NCI-H2196 (cell line): ENCODE results near the gene NXPE3.
A peak's percentile ranks its signal among the peaks of the same experiment; 100 is the strongest.

ENCODE experiments used
- DNase-seq: peaks from one replicate; lab custom pipeline; 2025; ENCODE audit not compliant: unreplicated experiment; lab: John Stamatoyannopoulos, UW

Gene NXPE3

DNA sequence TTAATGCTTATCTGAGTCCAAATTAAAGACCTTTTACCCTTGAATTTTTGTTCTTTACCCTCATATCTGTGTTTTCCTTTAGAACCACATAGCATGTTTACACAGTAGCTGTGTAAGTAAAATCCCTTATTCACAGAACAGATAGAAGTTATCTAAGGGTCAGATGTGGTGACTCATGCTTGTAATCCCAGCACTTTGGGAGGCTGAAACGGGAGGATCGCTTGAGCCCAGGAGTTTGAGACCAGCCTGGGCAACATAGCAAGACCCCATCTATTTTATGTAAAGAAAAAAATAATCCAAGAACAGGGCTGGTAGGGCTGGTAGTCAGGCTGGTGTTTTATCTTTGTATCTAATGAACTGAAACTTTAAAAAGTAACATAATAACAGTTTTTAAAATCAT is 23.2 kb downstream of the NXPE3 start:
- DNase-seq = no peak

DNA sequence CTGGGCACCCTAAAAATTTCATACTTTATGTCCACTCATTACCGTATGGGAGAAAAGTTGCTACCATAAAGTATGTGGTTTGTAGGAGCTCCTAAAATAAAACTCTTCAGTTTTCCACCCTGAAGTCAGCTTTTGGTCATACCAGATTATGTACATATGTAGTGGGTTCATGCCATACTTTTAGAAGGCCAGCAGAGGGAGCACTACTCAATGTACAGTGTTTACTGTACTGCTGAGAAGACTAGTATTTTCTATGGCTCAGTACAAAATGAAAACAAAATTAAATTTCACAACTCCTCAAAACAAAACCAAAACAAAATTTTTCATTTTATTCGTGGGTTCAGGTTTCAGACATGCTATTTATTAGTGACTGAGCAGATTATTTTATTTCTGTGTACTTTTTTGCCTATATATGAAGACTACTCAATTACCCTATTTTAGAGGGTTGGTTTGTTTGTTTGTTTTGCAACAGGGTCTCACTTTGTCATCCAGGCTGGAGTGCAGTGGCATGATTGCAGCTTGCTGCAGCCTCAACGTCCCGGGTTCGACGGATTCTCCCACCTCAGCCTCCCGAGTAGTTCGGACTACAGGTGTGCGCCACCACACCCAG is 24.3 kb downstream of the NXPE3 start:
- DNase-seq = peak; percentile 87

DNA sequence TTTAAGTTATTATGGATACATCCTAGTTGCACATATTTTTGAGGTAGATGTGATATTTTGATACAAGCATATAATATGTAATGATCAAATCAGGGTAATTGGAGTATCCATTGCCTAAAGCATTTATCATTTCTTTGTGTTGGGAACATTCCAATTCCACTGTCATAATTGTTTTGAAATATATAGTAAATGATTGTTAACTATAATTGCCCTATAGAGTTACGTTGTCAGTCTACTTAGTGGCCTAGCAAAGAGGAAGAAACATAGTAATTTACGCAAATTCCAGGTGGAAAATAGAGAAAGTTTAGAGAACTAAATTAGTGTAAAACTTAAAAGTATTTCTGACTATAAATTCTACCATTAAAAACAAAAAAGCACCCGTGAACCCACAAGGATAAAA is 24.9 kb downstream of the NXPE3 start:
- no peak for DNase-seq

DNA sequence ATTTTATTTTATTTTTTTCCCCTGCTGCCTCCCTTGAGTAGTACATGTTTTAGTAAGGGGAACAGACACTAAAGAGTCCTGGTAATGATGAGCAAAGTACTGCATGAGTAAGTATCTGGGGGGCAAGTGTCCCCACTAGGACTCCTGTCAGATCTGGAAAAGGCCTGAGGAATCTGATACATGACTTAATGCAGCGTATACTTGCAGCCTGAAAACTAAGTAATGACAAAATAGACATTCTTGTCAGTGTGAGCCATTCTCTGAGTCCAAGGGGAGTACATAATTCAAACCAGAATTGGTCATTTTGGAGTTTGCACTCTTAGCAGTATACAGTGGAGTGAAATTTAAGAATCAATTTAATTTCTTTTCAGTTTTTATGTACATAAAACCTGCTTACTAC is 27.5 kb downstream of the NXPE3 start:
- DNase-seq = no peak

DNA sequence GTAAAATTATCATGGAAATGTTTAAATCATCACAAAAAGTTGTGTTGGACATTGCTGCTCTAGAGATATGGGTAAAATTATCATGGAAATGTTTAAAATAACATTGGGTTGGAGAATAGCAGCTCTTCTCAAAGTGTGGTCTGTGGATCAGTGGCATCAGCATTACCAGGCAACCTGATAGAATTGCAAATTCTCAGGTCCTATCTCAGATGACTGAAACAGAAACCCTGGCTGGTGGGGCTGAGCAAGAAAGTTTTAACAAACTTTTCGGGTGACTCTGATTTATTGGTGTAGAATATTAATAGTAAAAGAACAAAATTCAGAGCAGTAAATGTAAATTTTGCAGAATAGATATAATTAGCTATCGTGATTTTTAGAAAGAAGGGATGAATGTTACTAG is 28.9 kb downstream of the NXPE3 start:
- no peak for DNase-seq

DNA sequence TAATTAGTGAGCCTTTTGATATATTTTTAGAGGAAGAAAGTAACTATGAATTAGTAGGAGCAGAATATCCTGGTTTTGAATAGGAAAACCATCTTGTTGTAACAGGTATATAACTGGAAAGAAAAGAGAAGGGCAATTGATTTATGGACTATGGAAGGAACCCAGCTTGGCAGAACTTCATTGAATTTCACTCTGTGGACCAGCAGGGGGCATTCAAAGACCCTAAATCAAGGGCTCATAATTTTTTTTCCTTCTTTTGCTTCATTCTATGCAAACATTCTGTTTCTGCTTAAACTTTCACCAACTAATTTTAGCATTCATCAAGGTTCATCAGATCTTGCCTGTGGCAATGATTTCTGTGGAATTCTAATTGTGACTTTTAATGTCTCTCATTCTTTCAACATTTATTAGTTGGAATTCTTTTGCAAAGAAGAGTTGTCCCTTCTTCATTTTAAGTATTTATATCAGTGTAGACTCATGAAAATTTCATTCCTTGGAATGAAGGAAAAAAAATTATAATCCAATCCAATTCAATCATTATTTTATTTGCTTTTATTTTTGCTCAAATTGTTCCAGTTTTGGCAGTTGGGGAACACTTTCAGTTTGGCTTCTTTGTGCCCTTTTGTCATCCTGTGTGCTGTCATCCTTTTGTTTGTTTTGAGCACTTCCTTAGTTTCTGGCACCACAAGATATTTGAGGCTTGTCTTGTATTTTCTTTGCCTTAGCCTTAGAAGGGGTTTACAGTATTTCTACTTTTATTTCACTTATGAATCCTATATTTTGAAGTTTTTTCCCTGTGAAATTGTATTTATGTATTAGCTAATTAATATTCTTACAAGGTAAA is 30.4 kb downstream of the NXPE3 start:
- peak; percentile 36 for DNase-seq

DNA sequence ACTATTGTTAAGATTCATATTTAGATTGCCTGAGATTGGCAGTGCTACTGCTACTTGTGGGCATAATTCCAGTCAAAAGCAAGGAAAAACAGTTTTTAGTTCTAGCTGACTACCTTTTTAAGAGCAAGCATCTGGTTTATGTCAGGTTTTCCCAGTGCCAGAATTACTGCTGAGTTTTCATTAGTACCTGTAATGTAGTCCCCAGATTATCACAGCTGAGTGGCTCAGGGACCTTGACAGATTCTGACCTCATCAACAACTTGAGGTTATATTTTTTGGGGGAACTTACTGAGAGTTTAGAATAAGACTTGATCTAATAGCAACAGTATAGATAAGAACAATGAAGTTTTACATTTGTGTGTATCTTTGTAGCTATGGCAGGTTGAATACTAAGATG is 31.0 kb downstream of the NXPE3 start:
- no peak for DNase-seq

DNA sequence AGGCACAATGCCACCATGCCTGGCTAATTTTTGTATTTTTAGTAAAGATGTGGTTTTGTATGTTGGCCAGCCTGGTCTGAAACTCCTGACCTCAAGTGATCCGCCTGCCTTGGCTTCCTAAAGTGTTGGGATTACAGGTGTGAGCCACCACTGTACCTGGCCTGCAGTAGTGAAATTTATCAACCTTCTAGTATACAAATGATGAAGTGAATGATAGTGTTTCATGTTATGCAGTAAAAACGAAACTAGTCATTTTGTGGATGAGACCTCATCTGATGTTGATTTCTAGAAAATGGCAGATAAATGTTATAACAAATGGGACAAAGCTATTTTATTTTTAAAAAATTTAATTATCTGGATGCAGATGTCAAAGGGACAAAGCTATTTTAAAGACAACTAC is 32.9 kb downstream of the NXPE3 start:
- no peak for DNase-seq

DNA sequence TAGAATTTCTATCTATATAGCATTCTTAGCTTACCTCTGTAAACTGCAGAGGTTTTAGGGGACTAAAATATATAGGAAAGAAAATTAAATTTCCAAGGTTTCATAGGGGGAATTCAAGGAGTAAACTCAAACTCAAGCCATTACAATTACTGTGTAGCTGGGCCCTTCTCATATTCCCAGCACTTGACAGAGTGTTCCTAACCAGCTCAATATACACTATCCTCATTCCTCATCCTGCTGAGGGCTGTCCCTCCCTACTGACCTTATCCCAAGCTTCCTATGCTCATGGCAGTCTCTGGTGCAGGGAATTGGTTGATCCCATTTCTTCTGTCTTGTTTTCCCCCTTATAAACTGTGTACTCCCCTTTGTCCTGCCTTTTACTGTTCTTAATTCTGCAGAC is 33.9 kb downstream of the NXPE3 start:
- DNase-seq = no peak

DNA sequence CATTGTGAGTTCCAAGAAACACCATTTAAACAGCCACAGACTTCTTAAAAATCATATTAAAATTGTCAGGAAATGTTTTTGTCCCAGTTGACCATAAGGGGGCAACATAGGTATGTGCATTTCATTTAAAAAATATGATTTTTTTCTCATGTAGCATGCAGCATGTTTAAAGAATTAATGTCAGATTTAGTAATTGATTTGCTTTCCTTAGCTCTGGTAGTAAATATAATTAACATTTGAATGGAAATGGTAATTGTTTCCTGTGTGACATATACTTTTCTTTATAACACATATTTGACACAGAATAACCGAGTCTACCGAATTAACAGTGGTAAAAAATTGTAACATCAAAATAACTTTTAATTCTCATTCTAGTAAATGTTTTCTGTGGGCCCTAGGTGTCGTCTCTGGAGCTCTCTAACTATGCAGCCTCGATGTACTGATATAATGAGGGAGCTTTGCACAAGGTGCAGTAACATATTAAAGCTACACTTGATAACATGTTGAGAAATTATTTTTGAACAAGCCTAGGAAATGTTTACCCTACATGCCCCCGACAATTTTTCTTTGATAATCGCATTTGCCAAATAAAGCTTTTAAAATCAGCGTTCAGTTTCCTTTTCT is 34.9 kb downstream of the NXPE3 start:
- DNase-seq = peak; percentile 51

DNA sequence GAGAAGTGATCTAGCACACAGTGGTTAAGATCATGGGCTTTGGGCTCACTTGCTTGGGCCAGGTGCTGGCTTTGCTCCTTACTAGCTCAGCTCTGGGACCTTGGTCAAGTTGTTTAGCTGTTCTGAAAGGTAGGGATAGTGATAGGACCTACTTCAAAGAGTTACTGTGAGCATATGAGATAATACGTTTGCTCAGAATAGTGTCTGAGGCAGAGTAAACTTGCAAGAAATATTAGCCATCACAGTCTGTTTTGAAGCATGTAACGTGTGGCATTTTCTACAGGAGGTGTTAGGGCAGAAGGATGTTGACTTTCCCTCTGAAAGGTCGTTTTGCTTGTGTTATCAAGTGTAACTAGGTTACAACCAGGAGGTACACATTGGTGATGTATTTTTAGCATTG is 35.8 kb downstream of the NXPE3 start:
- DNase-seq = peak; percentile 24

DNA sequence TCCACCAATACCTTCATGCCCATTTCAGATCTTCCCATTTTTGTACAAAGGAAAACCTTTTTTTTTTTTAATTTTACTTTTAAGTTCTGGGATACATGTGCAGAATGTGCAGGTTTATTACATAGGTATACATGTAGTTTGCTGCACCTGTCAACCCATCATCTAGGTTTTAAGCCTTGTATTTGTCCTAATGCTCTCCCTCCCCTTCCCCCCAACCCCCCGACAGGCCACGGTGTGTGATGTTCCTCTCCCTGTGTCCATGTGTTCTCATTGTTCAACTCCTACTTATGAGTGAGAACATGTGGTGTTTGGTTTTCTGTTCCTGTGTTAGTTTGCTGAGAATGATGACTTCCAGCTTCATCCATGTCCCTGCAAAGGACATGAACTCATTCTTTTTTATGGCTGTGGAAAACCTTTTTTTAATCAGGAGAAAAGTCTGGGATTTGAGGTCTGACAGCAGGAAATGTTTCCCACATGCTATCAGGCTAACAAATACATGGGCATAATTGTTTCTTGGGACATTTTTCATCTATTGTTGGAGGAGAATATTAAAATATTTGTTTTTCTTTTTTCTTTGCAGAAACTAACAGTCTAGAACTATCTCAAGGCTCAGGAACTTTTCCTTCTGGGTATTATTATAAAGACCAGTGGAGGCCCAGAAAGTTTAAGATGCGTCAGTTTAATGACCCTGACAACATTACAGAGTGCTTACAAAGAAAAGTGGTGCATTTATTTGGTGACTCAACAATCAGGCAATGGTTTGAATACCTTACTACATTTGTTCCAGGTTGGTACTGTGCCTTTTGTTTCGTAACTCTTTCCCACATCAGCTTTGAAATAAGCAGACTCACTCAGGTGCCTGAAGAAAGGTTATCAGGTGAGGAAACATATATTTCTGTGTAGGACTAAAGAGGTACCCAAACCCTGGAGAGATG is 37.5 kb downstream of the NXPE3 start:
- DNase-seq = no peak

DNA sequence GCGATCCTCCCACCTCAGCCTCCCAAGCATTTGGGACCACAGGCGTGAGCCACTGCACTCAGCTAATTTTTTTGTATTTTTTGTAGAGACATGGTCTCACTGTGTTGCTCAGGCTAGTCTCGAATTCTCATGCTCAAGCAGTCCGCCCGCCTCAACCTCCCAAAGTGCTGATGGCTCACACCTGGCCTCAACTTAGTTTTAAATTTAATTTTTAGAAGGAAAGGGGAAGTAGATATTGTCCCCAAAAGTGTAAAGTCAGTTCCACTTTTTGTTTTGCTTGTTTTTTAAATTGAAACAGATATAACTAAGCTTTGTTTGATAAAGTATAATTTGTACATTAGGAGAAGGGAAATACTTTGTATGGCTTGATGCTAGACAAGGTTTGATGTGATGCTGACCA is 39.0 kb downstream of the NXPE3 start:
- DNase-seq = no peak

DNA sequence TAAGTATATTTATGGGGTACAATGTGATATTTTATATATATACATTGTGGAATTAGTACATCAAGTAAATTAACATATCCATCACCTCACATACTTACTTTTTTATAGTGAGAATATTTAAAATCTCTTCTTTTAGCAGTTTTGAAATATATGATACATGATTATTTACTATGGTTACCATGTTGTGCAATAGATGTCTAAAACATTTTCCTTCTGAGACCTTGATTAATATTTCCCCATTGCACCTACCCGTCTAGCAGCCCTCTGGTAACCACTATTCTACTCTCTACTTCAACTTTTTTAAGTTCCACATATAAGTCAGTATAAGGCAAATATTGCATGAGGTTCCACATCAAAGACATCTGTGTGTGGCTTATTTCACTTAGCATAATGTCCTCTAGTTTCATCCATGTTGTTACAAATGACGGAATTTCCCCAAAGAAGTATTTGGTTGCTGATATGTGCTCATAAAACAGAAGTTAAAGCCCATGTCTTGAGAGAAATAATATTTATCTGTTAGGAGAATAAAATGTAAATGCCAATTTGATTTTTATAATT is 40.7 kb downstream of the NXPE3 start:
- DNase-seq = no peak

DNA sequence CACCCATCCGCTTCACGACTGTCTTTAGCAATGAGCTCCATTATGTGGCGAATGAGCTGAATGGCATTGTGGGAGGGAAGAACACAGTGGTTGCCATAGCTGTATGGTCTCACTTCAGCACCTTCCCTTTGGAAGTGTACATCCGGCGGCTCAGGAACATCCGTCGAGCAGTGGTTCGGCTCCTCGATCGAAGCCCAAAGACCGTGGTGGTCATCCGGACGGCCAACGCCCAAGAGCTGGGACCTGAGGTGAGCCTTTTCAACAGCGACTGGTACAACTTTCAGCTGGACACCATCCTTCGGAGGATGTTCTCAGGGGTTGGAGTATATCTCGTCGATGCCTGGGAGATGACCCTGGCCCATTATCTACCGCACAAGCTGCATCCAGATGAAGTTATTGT is 42.5 kb downstream of the NXPE3 start:
- DNase-seq = no peak

DNA sequence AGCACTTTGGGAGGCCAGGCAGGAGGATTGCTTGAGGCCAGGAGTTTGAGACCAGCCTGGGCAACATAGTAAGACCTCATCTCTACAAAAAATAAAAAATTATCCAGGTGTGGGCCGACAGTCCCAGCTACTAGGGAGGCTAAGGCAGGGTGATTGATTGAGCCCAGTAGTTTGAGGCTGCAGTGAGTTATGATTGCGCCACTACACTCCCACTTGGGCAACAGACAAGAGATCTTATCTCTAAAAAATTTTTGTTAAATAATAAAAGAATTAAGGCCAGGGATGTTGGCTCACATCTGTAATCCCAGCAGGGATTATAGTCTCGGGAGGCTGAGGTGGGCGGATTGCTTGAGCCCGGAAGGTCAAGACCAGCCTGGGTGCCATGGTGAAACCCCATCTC is 44.5 kb downstream of the NXPE3 start:
- DNase-seq = no peak

DNA sequence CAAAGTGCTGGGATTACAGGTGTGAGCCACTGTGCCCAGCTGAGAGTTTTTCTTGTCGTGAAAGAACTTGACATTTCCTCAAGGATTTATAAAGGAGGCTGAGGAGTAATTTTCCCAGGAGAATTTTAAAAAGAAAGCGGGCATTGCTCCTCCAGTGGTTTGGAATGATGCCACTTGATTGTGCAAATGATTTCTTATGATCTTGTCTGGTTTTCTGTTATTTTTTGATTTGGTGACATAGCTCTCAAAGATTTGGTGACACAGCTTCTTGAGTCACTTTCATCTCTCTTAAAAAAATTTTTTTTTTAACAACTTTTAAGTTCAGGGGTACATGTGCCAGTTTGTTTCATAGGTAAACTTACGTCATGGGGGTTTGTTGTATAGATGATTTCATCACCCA is 45.7 kb downstream of the NXPE3 start:
- DNase-seq = no peak

DNA sequence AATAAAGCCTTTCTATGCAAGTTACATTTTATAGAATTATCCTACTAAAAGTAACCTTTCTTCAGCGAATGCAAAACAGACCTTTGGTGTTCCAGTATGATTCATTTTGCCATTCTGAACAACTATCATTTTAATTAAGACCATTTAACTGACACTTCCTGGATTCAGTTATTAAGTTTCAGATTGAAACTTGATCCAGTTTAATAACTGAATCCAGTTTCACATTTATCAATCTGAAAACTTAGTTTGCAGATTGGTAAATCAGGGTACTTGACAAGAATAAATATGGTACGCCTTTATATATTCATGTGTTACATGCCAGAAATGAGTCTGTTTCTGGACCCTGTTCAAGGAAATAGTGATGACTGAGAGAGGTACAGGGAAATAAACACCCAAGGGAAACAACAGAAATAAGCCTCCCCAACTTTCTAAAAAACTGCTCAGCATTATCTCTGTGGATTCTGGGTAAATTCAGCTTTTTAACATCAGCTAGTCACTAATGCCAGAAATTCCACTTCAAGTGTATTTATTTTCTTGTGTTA is 47.0 kb downstream of the NXPE3 start:
- DNase-seq = no peak

DNA sequence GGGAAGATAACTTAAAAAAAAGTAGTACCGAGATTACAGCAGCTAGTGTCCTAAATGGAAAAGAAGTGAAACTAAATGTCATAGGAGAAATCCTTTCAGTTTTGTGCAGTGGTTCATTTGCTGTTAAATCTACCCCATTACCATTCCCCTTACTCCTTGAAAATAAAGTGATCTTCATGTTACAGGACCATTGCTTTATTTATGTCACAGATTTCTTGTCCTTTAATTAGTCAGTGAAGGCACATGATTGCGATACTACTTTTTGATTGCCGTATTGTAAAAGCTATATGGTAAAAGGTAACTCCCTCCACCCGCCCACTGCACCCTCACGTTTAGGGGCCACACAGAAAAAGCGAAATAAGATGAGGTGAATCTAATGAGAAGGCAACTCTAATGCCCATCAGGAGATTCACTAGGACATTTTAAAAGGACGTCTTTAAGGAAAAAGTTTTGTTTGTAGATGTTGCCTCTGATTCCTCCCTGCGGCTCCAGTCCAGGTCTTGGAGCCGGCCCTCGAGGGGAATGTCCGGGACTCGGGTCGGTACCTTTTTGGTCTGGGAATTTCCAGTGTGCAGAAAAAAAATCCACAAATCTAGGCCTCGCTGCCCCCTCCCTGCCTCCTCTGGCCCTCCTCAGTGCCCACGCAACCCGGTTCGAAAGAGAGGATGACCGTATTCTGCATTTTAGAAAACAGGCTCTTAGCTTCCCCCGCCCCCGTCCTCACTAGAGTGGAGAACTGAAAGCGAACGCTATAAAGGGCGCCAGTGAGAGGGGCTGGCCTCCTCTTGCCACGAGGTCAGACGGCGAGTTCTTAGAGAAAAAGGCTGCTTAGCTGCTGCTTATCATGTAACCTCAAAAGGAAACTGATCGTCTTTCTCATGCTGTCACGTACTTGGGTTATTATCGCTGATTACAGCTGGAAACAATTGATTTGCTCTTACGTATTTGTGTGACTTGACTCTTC is 48.5 kb downstream of the NXPE3 start:
- DNase-seq = peak; percentile 80

DNA sequence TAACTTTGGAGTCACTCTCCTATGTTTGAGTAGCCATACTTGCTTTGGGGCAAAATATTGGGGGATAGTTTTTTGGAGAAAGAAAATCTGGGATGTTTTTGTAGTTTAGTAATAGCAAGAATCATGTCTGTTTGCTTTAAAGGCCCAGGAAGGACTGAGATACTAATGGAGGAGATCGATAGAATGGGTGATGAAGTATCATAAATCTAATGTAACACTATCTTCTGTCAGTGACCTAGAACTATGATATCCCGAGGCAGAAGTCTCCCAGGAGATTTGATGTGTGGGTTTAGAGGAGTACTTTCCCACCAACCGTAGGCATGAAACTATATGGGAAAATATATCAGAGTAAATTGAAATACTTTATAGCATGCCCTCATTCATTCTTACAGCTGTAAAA is 49.3 kb downstream of the NXPE3 start:
- DNase-seq = no peak
